H9 (cell line): ENCODE results near the gene LINC01488. TPM values are rescaled to one million over a fixed set of nuclear protein-coding genes. Genes with fewer than 3 reads are reported as not detected.

Experiments
- DNase-seq: peaks from one replicate; pipeline ENCODE4 v3.0.0-alpha.2; 2017
- H2AFZ ChIP-seq: one replicate; pipeline ENCODE4 v1.6.1; 2013; ENCODE audit warnings: mild to moderate bottlenecking, low read length, control low read depth, moderate library complexity
- H2AK5ac ChIP-seq: 2 replicates; pipeline ENCODE4 v1.6.1; 2013; ENCODE audit warnings: low read length, control low read depth, mixed read lengths; ENCODE audit not compliant: insufficient read length
- H2BK120ac ChIP-seq: one replicate; pipeline ENCODE4 v1.6.1; 2013; ENCODE audit warnings: low read depth, mild to moderate bottlenecking, low read length, control low read depth, inconsistent platforms; ENCODE audit not compliant: poor library complexity, severe bottlenecking
- H2BK12ac ChIP-seq: 2 replicates; pipeline ENCODE4 v1.6.1; 2013; ENCODE audit warnings: low read length, control low read depth, mixed read lengths, low read depth; ENCODE audit not compliant: insufficient read length
- H2BK15ac ChIP-seq: 2 replicates; pipeline ENCODE4 v1.6.1; 2013; ENCODE audit warnings: low read depth, low read length, control low read depth
- H2BK20ac ChIP-seq: one replicate; pipeline ENCODE4 v1.6.1; 2013; ENCODE audit warnings: low read depth, mild to moderate bottlenecking, low read length, control low read depth, inconsistent platforms; ENCODE audit not compliant: poor library complexity, severe bottlenecking
- H2BK5ac ChIP-seq: 2 replicates; pipeline ENCODE4 v1.6.1; 2013; ENCODE audit warnings: low read length, control low read depth, mixed read lengths; ENCODE audit not compliant: insufficient read length
- H3K14ac ChIP-seq: 2 replicates; pipeline ENCODE4 v1.6.1; 2013; ENCODE audit warnings: low read length, control low read depth; ENCODE audit not compliant: insufficient read depth
- H3K18ac ChIP-seq: 2 replicates; pipeline ENCODE4 v1.6.1; 2013; ENCODE audit warnings: low read depth, mild to moderate bottlenecking, mixed read lengths, low read length, control low read depth; ENCODE audit not compliant: insufficient read length
- H3K23ac ChIP-seq: 2 replicates; pipeline ENCODE4 v1.6.1; 2013; ENCODE audit warnings: low read length, control low read depth, mixed read lengths, low read depth; ENCODE audit not compliant: insufficient read length
- H3K23me2 ChIP-seq: 2 replicates; pipeline ENCODE4 v1.6.1; 2013; ENCODE audit warnings: low read depth, mild to moderate bottlenecking, mixed read lengths, low read length, control low read depth; ENCODE audit not compliant: insufficient read length, poor library complexity, severe bottlenecking
- H3K27ac ChIP-seq: 2 replicates; pipeline ENCODE4 v1.5.1; 2013; ENCODE audit warnings: low read length, control low read depth, mixed read lengths, low read depth; ENCODE audit not compliant: insufficient read length
- H3K27me3 ChIP-seq: 2 replicates; pipeline ENCODE4 v1.6.1; 2013; ENCODE audit warnings: low read length, control low read depth, inconsistent platforms; ENCODE audit not compliant: insufficient read depth
- H3K4ac ChIP-seq: 2 replicates; pipeline ENCODE4 v1.6.1; 2013; ENCODE audit warnings: low read depth, mild to moderate bottlenecking, control low read depth, inconsistent platforms, low read length, moderate library complexity
- H3K4me1 ChIP-seq: 2 replicates; pipeline ENCODE4 v1.6.1; 2013; ENCODE audit warnings: low read length, control low read depth, inconsistent platforms; ENCODE audit not compliant: insufficient read depth
- H3K4me2 ChIP-seq: 2 replicates; pipeline ENCODE4 v1.6.1; 2013; ENCODE audit warnings: low read length, control low read depth, mixed read lengths; ENCODE audit not compliant: insufficient read length, insufficient read depth
- H3K56ac ChIP-seq: 2 replicates; pipeline ENCODE4 v1.6.1; 2013; ENCODE audit warnings: low read depth, mild to moderate bottlenecking, mixed read lengths, low read length, control low read depth; ENCODE audit not compliant: insufficient read length
- H3K79me1 ChIP-seq: 2 replicates; pipeline ENCODE4 v1.6.1; 2013; ENCODE audit warnings: low read depth, mild to moderate bottlenecking, moderate library complexity, low read length, control low read depth, inconsistent platforms; ENCODE audit not compliant: insufficient read depth, poor library complexity, severe bottlenecking
- H3K79me2 ChIP-seq: 2 replicates; pipeline ENCODE4 v1.6.1; 2013; ENCODE audit warnings: low read length, control low read depth, inconsistent platforms; ENCODE audit not compliant: insufficient read depth
- H3K9ac ChIP-seq: 2 replicates; pipeline ENCODE4 v1.6.1; 2013; ENCODE audit warnings: low read length, control low read depth, mixed read lengths; ENCODE audit not compliant: insufficient read length; ENCODE audit errors: extremely low read depth
- H3K9me3 ChIP-seq: one replicate; pipeline ENCODE4 v1.6.1; 2013; ENCODE audit warnings: low read depth, low read length, inconsistent platforms; ENCODE audit not compliant: control insufficient read depth
- H3T11ph ChIP-seq: one replicate; pipeline ENCODE4 v1.6.1; 2013; ENCODE audit warnings: mild to moderate bottlenecking, low read length, control low read depth, inconsistent platforms
- H4K20me1 ChIP-seq: one replicate; pipeline ENCODE4 v1.6.1; 2013; ENCODE audit not compliant: control insufficient read depth, insufficient read length, insufficient read depth
- H4K5ac ChIP-seq: 2 replicates; pipeline ENCODE4 v1.6.1; 2013; ENCODE audit warnings: low read depth, mild to moderate bottlenecking, mixed read lengths, low read length, control low read depth; ENCODE audit not compliant: insufficient read length
- H4K8ac ChIP-seq: replicated peaks from 2 replicates; pipeline ENCODE4 v1.6.1; 2013; ENCODE audit warnings: low read length, control low read depth, mixed read lengths, low read depth; ENCODE audit not compliant: insufficient read length
- H4K91ac ChIP-seq: 2 replicates; pipeline ENCODE4 v1.6.1; 2013; ENCODE audit warnings: low read depth, mild to moderate bottlenecking, moderate library complexity, mixed read lengths, low read length, control low read depth; ENCODE audit not compliant: insufficient read length
- H3K27ac Mint-ChIP-seq, 3 experiments: 2 replicates in 2 of 3; 3 replicates in 1 of 3; pipeline ENCODE4 v1.8.0; 2020 to 2021; ENCODE audit warnings: mixed read lengths in 3 of 3, mild to moderate bottlenecking in 1 of 3, moderate library complexity in 1 of 3
- H3K27me3 Mint-ChIP-seq: 2 replicates; pipeline ENCODE4 v1.8.0; 2021; ENCODE audit warnings: low read depth, mild to moderate bottlenecking, moderate library complexity, mixed read lengths
- H3K36me3 Mint-ChIP-seq, 3 experiments: 2 replicates in 2 of 3; 3 replicates in 1 of 3; pipeline ENCODE4 v1.8.0; 2020 to 2021; ENCODE audit warnings: low read depth in 3 of 3, mixed read lengths in 3 of 3; ENCODE audit not compliant: insufficient read depth in 1 of 3
- H3K4me1 Mint-ChIP-seq, 2 experiments: 2 replicates each; pipeline ENCODE4 v1.8.0; 2020; ENCODE audit warnings: mixed read lengths in 2 of 2
- H3K4me3 Mint-ChIP-seq, 2 experiments: 2 replicates in 1 of 2; 3 replicates in 1 of 2; pipeline ENCODE4 v1.8.0; 2020 to 2021; ENCODE audit warnings: mild to moderate bottlenecking in 2 of 2, mixed read lengths in 2 of 2, moderate library complexity in 1 of 2
- H3K9me3 Mint-ChIP-seq, 2 experiments: 2 replicates in 1 of 2; 3 replicates in 1 of 2; pipeline ENCODE4 v1.8.0; 2020; ENCODE audit warnings: mild to moderate bottlenecking in 2 of 2, mixed read lengths in 2 of 2, moderate library complexity in 1 of 2
- CTCF ChIP-seq: fragments of 200-600 bp; sonication (generic); conservative IDR thresholded peaks from 3 replicates; pipeline ENCODE4 v1.8.0; 2021; ENCODE audit warnings: antibody characterized with exemption, mild to moderate bottlenecking
- WGBS: extraction: QIAGEN DNeasy Blood & Tissue Kit; methylation state at CpG from one replicate; pipeline ENCODE4 v1.1.7; 2013; ENCODE audit warnings: missing lambda C conversion rate, low lambda C conversion rate, mixed read lengths; ENCODE audit not compliant: insufficient read length; ENCODE audit errors: extremely low coverage; 5-methylcytosine and 5-hydroxymethylcytosine counted together
- total RNA-seq: library from RNA; stranded (reverse); gene quantifications from 2 replicates; pipeline ENCODE4 v1.2.1, GENCODE V29; 2021

The LINC01488 gene
- total RNA-seq, 1 experiment from 2014 or later: not detected

- H2BK15ac ChIP-seq: no peak overlapping the region
- no peak overlapping the region for H4K8ac ChIP-seq
- no peak overlapping the region for H2BK20ac ChIP-seq
- DNase-seq: no peak
- no peak overlapping the region for H4K91ac ChIP-seq
- peaks cover 0 to 10% (median 2%) of the 10 kb centered on the region in 3 experiments; a peak in 5 of 7 replicates for H3K36me3 Mint-ChIP-seq
- no peak overlapping the region for H3K4ac ChIP-seq
- no peak overlapping the region for H3K18ac ChIP-seq
- H2AK5ac ChIP-seq: no peak overlapping the region
- H3K79me2 ChIP-seq: no peaks in the 10 kb centered on the region
- no peak overlapping the region for H2BK120ac ChIP-seq
- H2AFZ ChIP-seq: no peak overlapping the region
- H3T11ph ChIP-seq: no peak overlapping the region
- peaks cover 29 to 30% of the 10 kb centered on the region in 2 experiments for H3K4me1 Mint-ChIP-seq
- no peak overlapping the region for H3K4me3 Mint-ChIP-seq
- H3K27ac ChIP-seq: no peak overlapping the region
- TF ChIP-seq CTCF: no peak
- no peak overlapping the region for H2BK5ac ChIP-seq
- no peak overlapping the region for H3K23ac ChIP-seq
- H3K56ac ChIP-seq: no peak overlapping the region
- peaks cover 4% of the 10 kb centered on the region for H3K9me3 ChIP-seq
- H3K4me1 ChIP-seq: no peaks in the 10 kb centered on the region; the same call in 1 of the 2 replicates
- H3K27me3 ChIP-seq: no peaks in the 10 kb centered on the region
- H3K23me2 ChIP-seq: no peaks in the 10 kb centered on the region
- H4K5ac ChIP-seq: no peak overlapping the region
- no peak overlapping the region for H3K9ac ChIP-seq
- H3K9me3 Mint-ChIP-seq: peaks cover 6 to 8% of the 10 kb centered on the region in 2 experiments
- H4K20me1 ChIP-seq: no peaks in the 10 kb centered on the region
- no peaks in the 10 kb centered on the region for H3K79me1 ChIP-seq
- no peak overlapping the region for H3K14ac ChIP-seq
- H3K27me3 Mint-ChIP-seq: peaks cover 30% of the 10 kb centered on the region
- WGBS: no CpG with 5 or more reads among the region's 17 CpGs
- H2BK12ac ChIP-seq: no peak overlapping the region
- H3K4me2 ChIP-seq: no peak overlapping the region
- H3K27ac Mint-ChIP-seq: no peak overlapping the region
Observed at GRCh38 chr11:69465236-69466000, 16.0 kb upstream of the LINC01488 start.
